Activated CD4-positive, alpha-beta T cell treated with anti-CD3 and anti-CD28 coated beads, Interleukin-2, amount 50 U/mL, for 16 hours (primary cell): ENCODE measurements around the gene GEMIN4.
"Not testable (repeated sequence)": the region's sequence is repeated elsewhere in the genome, so short reads cannot be mapped to it uniquely, and the experiment has no call there.

ENCODE experiments used
- DNase-seq: peaks from one replicate; pipeline ENCODE4 v3.0.0-alpha.2; 2020

GEMIN4 gene

GRCh38 chr17:752002-752619 is at the start of gene GEMIN4:
GEMIN4 (minus strand) TSS chr17:752264; CDS start chr17:752142, 122 bp downstream.
- DNase-seq = peak; percentile 96

- no peak for DNase-seq
Measured at GRCh38 chr17:801660-802059, 49.6 kb upstream of the GEMIN4 start.

DNA sequence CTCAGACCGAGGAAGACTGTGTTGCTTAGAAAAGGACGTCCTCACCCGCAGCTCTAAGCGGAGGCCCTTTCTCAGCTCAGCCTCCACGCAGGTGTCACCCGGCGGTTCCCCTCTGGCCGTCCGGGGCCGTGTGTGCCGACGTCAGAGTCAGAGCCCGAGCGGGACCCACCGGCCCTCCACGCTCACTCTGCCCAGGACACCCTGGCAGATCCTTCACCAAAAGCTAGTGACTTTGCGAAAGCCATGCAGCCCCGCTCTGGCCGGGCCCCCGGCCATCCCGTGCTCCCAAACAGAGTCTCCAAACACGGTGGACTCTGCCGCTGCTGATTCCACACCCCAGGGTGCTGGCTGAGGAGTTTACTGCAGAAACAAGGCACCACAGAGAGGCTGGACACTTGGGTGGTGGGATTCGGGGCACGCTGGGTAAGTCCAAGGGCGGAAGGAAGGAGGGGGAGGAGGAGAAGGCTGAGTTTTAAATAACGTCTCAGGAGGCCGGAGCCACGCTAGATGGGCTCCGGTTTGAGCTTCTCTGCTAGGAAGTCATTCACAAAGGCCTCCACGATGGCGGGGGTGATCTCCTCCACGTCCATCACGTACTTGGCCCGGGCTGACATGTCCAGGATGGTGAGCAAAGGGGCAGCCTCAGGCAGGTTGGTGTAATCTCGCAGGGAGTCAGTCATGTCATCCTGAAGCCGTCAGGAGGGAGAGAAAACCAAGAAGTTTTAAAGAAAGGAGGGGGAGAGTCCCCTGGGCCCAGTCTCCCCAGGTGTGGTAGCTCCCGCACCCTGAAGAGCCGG is 48.6 kb upstream of the GEMIN4 start:
- no peak for DNase-seq

DNA sequence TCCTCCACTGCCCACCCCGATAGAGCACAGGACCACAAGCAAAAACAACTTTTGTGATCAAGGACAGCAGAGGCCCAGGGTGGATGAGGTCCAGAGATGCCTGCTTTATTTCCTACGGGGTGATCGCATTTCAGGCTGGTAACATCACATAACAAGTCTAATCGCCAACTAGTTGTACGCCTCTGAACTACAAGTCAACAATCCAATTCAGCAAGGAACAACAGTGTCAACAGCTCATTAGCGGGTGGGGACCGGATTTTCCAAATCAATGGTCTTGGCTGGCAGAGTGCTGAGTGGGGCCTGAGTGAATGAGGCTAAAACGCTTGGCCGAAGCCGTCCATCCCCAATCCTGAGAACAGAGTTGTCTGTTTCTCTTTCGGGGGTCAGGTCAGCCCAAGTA is 47.2 kb upstream of the GEMIN4 start:
- DNase-seq = no peak

- no peak for DNase-seq
Measured at GRCh38 chr17:798246-798645, 46.2 kb upstream of the GEMIN4 start.

DNA sequence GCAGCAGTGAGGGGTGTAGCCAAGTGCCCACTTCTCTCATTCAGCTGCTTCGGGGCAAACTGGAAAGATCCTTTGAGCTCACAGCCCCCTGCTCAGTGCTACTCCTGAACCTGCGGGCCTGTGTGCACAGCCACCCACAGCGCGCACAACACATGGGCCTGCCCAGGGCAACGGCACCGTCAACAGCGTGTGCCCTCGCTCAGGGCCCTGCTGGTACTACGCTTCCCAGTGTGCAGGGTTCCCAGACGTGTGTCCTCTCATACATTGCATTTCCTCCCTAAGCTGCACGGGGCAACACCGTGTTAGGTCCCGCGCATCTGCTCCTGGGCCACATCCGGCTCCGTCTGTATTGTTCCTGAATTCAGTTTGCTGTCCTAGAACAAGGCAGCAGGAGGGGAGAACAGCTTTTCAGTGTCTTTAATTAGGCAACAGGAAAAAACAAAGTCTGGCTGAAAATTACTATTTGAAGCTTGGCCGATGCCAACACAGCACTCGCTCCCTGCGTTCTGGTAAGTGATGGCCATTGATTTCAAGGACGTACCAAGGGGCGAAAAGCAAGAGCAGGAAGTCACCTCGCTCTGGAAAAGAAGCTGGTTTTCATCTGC is 45.3 kb upstream of the GEMIN4 start:
- DNase-seq = no peak

GRCh38 chr17:796609-797008 is 44.5 kb upstream of the GEMIN4 start:
- DNase-seq = no peak

DNA sequence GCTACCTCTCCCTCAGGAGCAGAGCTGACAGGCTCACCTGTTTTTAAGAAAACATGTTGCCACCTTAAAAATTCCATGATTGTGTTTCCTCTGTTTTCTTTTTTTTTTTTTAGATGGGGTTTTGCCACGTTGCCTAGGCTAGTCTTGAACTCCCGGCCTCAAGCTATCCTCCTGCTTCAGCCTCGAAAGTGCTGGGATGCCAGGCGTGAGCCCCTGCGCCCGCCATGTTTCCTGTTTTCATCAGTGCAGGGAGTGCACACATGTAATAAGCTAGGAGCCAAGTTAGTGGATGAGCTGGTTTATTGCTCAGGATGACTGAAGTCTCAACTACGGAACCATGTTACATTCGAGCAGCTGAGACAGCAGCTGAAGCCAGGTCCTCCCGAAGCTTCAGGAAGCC is 43.7 kb upstream of the GEMIN4 start:
- no peak for DNase-seq

GRCh38 chr17:795276-795675 is 43.2 kb upstream of the GEMIN4 start:
- no peak for DNase-seq

DNA sequence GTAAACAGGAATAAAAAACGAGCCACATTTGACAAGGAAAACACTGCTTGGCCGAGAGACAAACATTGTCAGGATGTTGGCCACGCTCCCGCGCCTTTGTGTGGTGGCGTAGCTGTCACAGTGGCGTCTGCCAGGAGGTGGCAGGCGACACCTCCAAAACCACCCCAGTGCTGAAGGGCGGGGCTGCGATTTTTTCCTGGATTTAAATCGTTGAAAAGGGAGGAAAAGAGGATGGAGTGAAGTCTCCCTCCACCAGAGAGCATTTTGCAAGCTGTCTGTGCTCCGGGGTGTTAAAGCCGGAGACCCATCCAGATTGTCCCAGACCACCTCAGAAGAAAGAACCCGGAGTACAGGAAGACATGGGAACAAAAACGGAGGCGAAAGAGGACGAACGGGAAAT is 42.8 kb upstream of the GEMIN4 start:
- DNase-seq = peak; percentile 38

DNA sequence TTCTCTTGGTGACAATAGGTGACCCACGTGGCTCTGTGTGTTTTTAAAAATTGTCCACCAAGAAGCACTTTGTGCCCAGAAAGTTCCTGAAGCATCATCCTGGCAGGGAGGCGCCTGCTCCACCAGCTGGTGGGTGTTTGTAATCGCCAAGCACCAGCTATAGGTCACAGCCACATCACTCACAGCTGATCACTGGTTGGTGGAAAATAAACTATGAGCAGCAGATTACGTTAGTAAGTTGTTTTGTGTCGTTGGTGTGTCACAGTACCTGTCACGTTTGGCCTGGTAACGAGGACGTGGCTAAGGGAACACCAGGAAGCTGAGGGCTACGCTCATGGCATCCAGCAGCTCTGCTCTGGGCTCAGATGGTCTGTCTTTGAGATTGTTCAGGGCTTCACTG is 40.2 kb upstream of the GEMIN4 start:
- DNase-seq = no peak

- no peak for DNase-seq
Measured at GRCh38 chr17:791829-792228, 39.8 kb upstream of the GEMIN4 start.

- DNase-seq = not testable (repeated sequence)
Measured at GRCh38 chr17:790874-791247, 38.8 kb upstream of the GEMIN4 start.

DNA sequence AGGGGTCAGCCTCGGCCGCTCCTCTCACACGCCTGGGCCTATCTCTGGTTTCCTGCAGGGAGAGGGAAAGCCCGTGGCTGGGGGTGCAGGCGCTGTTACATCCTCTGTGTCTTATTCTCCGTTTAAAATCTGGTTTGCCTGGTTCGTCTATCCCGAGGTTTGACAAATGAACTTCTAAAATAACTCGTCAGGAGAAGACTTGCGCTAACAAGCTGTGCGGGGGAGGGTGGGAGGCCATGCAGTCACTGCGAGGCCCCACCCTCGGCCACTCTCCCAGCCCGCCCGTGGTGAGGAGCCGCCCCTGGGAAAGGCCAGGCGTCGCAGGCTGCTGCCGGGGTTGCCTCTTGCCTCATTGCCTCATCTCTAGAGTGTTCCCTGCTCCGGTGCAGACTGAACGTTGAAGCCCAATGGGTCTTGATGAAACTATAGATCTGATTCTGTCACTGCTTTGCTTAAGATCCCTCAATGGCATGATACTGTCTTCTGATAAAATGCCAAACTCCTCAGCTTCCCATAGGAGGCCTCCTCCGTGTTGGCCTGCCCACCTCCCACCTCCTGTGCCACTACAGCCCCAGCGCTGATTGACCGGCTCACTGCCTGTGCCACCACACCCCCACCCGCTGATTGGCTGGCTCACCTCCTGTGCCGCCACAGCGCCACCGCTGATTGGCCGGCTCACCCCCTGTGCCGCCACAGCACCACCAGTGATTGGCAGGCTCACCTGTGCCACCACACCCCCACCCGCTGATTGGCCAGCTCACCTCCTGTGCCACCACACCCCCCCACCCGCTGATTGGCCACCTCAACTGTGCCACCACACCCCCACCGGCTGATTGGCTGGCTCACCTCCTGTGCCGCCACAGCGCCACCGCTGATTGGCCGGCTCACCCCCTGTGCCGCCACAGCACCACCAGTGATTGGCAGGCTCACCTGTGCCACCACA is 38.1 kb upstream of the GEMIN4 start:
- DNase-seq = not testable (repeated sequence)

DNA sequence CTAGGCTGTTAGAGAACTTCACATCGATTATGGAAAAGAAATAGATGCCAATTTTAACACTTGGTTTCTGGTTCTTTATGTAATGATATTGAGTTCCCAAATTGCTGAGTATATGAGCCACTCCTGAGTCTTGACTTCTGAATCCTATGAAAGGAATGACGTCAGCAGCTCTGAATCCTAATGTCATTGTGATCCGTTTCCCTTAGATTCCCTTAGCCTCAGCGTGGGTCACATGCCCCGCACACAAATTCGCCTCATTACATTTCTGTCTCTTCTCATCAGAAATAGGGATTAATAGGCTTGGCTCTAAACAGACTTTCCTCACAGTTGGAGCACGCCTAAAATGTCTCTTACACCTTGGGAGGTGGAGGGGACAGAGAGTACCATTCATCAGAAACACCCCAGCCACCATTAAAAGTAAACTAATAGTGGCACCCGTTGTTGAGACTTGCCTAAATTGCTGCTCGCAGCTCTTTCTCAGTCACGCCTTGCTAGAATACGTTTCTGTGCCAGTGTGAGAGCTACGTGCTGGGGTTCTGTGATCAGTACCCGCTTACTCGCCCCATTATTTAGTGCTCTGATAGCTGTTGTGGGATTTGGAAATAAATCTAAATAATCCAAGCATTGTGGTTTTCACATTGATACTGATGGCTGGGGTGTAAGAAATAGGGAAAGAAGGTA is 37.2 kb upstream of the GEMIN4 start:
- no peak for DNase-seq

DNA sequence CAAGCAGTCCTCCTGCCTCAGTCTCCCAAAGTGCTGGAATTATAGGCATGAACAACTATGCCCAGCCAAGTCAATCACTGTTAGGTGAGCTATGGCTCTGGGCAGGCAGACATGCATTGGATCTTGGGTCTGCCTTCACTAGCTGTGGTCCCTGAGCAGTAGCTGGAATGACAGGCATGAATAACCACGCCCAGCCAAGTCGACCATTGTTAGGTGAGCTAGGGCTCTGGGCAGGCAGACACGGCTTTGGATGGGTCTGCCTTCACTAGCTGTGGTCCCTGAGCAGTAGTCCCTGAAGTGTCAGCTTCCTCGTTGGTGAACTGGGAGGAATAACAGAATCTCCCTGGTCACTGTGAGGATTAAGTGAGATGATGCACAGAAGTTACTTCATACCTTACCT is 36.5 kb upstream of the GEMIN4 start:
- DNase-seq = no peak

- no peak for DNase-seq
Measured at GRCh38 chr17:787641-788221, 35.7 kb upstream of the GEMIN4 start.

DNA sequence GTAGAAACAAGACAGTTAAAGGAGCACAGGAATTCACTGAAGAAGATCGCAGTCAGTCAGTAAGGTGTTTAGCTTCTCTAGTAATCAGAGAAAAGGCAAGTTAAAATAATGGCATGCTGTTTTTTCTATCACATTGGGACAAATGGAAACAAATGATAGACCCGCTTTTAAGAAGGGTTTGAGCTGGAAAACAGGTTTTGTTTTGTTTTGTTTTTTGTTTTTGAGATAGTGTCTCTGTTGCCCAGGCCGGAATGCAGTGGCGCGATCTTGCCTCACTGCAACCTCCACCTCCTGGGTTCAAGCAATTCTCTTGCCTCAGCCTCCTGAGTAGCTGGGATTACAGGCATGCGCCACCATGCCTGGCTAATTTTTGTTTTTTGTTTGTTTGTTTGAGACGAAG is 33.8 kb upstream of the GEMIN4 start:
- not testable (repeated sequence) for DNase-seq

DNA sequence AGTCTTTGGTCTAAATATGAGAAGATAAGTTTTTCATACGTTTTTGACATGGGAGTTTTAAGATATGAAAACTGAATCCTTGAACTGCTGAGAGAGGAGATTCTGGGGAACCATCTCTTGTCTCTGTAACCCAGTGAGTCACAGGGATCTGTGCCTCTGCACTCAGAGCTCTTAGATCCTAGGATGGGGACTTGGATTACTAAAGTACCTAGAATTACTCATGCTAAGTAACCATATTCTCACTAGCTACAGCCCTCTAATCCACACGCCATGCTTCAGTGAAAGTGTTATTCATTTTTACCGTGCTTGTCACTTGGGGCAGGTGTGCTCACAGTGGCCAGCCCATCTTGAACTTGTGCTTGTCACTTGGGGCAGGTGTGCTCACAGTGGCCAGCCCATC is 32.1 kb upstream of the GEMIN4 start:
- DNase-seq = no peak

DNA sequence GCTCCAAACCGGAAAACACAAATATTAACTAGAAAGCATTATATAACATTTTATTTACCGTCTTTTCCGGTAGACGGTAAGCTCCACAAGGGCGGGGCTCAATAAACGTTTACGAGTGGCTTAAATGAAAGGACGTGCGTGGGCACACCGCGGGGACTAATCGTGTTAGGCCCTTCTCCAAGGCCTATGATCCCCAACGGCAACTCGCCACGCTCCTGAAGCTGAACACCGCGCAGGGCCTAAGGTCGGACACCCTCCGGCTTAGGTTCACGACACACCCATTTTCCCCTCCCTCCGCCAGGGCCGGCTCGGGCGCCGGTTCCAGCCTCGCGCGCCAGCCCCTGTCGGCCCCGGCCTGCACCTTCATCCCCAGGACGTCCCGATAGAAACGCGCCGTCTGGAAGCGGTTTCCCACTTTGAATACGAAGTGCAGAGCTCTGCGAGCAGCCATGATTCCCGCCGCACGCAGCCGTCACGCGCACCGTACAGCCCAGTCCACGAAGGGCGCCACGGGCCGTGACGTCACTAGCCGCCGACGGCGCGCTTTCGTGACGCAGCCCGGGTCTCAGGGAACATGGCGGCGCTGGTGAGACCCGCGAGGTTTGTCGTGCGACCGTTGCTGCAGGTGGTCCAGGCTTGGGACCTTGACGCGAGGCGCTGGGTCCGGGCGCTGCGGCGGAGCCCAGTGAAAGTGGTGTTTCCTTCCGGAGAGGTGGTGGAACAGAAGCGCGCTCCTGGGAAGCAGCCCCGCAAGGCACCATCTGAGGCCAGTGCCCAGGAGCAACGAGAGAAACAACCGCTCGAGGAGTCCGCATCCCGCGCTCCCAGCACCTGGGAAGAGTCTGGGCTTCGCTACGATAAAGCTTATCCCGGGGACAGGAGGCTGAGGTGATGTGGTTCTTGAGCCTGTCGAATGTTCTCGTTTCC is 30.0 kb upstream of the GEMIN4 start, which contains the start of the genes GLOD4 and MRM3:
Gene GLOD4 (minus strand): TSS at position 476 of the 927 bp plus-strand sequence. CDS start 25 bp downstream, at position 451.
Gene MRM3 (plus strand): TSS at position 549 of the 927 bp plus-strand sequence. CDS start 26 bp downstream, at position 575.
- peak; percentile 94 for DNase-seq

DNA sequence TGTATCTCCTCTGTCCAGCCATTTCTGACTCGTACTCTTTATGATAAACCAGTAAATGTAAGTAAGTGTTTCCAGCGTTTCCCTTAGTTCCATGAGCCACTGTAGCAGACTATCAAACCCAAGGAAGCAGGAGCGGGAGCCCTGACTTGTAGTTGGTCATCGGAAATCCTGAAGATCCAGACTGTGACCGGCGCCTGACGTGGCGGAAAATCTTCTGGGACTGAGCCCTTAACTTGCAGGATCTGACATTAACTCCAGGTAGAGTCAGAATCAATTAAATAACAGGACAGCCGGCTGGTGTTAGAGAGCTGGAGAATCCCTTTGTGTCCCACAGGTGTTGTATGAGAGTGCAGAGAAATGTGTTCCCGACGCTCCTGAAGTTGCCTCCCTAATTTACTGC is 26.0 kb upstream of the GEMIN4 start:
- no peak for DNase-seq
